A549 (cell line): ENCODE results near the gene TMEM190.

Experiments used
- BHLHE40 ChIP-seq: IDR thresholded peaks from 2 replicates; pipeline ENCODE4 v1.6.1; 2012; ENCODE audit warnings: low read depth, low read length, inconsistent platforms
- CBX8 ChIP-seq: fragments of 200-600 bp; sonication (generic); IDR thresholded peaks from 2 replicates; pipeline ENCODE4 v1.6.1; 2016
- EP300 ChIP-seq, 2 experiments: fragments of >200 bp; sonication (Bioruptor Twin); formaldehyde crosslinking; IDR thresholded peaks; 2 replicates in 1 of 2; 3 replicates in 1 of 2; pipeline ENCODE4 v1.6.1; 2016 to 2017
- ESRRA ChIP-seq: fragments of 150-350 bp; IDR thresholded peaks from 2 replicates; pipeline ENCODE4 v1.6.1; 2014; ENCODE audit warnings: mild to moderate bottlenecking, low read length, borderline replicate concordance
- HOXB5 ChIP-seq: fragments of 250-450 bp; sonication (Bioruptor Pico); IDR thresholded peaks from 2 replicates; pipeline ENCODE4 v1.5.0; 2020; ENCODE audit warnings: mild to moderate bottlenecking, moderate library complexity
- JUN ChIP-seq, 2 experiments: fragments of >200 bp; sonication (Bioruptor Twin); formaldehyde crosslinking; IDR thresholded peaks; 2 replicates in 1 of 2; 3 replicates in 1 of 2; pipeline ENCODE4 v1.6.1; 2016 to 2017
- MAFK ChIP-seq: fragments of 450-650 bp; IDR thresholded peaks from 2 replicates; pipeline ENCODE4 v1.6.1; 2014; ENCODE audit not compliant: partially characterized antibody
- NFE2L2 ChIP-seq: fragments of 150-350 bp; conservative IDR thresholded peaks from 2 replicates; pipeline ENCODE4 v1.6.1; 2014; ENCODE audit warnings: low read length
- PHF8 ChIP-seq: fragments of 200-600 bp; sonication (generic); IDR thresholded peaks from 2 replicates; pipeline ENCODE4 v1.6.1; 2016; ENCODE audit warnings: low read depth, mild to moderate bottlenecking, antibody characterized with exemption, moderate library complexity, borderline replicate concordance
- POLR2A ChIP-seq: IDR thresholded peaks from 2 replicates; pipeline ENCODE4 v1.6.1; 2012; ENCODE audit warnings: mild to moderate bottlenecking, low read length
- TF ChIP-seq, protein P1 (sequence below): fragments of >200 bp; sonication (Bioruptor Twin); formaldehyde crosslinking; IDR thresholded peaks from 3 replicates; pipeline ENCODE4 v1.5.1; 2016

DNA sequence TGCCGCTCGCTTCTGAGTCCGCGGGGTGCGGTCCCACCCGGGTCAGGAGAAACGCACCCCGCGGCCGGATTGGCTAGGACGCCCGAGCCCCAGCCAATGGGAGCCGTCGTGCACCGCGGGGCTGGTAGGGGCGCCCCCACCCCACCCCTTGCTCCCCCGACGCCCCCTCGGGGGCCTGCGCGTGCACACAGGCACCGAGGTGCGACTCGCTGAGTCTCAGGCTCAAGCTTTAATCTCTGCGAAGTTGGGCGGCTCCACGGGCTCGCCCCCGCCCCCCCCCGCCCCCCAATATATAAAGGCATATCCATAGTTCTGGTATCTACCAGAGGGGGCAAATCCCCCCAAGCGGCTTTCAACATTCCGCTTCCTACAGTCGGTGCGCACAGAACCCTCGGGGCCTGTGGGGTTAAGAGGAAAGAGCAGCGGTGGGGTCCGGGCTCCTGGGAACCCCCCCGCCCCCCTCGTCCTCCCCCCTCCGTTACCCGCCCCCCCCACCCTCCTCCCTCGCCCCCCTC, 21.9 kb upstream of the TMEM190 start, which contains the start of gene COX6B2:
- TF ChIP-seq HOXB5 (CRISPR knock-in tag) (no peak), ESRRA (no peak), NFE2L2 (no peak), JUN (IDR thresholded peaks at IDR 0.05) (no peak), POLR2A (no peak), PHF8 (no peak), MAFK (no peak), EP300 (IDR thresholded peaks at IDR 0.05) (no peak), CBX8 (no peak), BHLHE40 (no peak)
- TF ChIP-seq, protein P1, sequence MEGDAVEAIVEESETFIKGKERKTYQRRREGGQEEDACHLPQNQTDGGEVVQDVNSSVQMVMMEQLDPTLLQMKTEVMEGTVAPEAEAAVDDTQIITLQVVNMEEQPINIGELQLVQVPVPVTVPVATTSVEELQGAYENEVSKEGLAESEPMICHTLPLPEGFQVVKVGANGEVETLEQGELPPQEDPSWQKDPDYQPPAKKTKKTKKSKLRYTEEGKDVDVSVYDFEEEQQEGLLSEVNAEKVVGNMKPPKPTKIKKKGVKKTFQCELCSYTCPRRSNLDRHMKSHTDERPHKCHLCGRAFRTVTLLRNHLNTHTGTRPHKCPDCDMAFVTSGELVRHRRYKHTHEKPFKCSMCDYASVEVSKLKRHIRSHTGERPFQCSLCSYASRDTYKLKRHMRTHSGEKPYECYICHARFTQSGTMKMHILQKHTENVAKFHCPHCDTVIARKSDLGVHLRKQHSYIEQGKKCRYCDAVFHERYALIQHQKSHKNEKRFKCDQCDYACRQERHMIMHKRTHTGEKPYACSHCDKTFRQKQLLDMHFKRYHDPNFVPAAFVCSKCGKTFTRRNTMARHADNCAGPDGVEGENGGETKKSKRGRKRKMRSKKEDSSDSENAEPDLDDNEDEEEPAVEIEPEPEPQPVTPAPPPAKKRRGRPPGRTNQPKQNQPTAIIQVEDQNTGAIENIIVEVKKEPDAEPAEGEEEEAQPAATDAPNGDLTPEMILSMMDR = no peak
